ENCODE results near the gene LARGE1. TPM values are rescaled to one million over a fixed set of nuclear protein-coding genes. Genes with fewer than 3 reads are reported as not detected.

LARGE1 gene
- total and polyA plus RNA-seq, 2 of the 13 experiments (the other 11 are each of a cell fraction or from before 2014, with no cell fraction given) = 8.4 to 11.0 TPM

DNA sequence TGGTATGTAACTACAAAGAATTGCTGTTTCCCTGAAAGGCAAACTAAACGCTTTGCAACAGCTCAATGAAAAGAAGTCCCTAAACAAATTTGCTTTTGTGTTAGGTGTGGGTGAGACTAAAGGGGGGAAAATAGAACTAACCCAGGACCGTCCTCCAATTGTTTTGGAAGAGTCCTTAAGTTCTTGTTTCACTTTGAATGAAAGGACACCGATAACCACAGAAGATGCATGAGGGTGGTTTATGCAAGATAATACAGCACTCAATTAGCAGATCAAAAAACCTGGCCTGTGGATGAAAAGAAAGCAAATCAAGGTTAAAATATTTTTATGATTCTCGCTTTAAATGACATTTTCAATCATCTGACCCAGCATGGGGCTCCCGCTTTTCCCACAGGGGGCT is 557.6 kb downstream of the LARGE1 start:
- no peaks in the 10 kb centered on the region for H3K79me2 ChIP-seq (ENCODE audit: insufficient read depth, low read length)
- intact Hi-C loops (cut with micrococcal nuclease; ENCODE audit: unreplicated experiment) (no loop called here), in situ Hi-C loops (cut with HindIII; ENCODE audit: extremely low pct_ligation_motif_present, low pct_unique_long_range_greater_than_20kb) (no loop called here)
- ChIA-PET POLR2A (no interaction called here), CTCF (ENCODE audit: low intra/inter-chr PET ratio, low total read pairs) (no interaction called here)
- H3K4me1 ChIP-seq (ENCODE audit: insufficient read depth, low read length) = no peaks in the 10 kb centered on the region
- no peak overlapping the region for H3K4me2 ChIP-seq (ENCODE audit: low read depth, low read length)
- no peaks in the 10 kb centered on the region for H3K36me3 ChIP-seq (replicated peaks in 1 of 2; ENCODE audit: control insufficient read depth in 1 of 2, insufficient read depth in 2 of 2, low read length in 2 of 2)
- ATAC-seq (no peak), FAIRE-seq (no peak), DNase-seq (ENCODE audit: low spot score) (no peak)
- H3K9me3 ChIP-seq (ENCODE audit: low read length) = no peaks in the 10 kb centered on the region
- H4K20me1 ChIP-seq (ENCODE audit: insufficient read depth, low read length) = no peaks in the 10 kb centered on the region
- no peak overlapping the region for H3K4me3 ChIP-seq (replicated peaks in 1 of 3; ENCODE audit: insufficient read depth in 1 of 3, low read depth in 2 of 3, low read length in 3 of 3)
- TF ChIP-seq, protein P1, sequence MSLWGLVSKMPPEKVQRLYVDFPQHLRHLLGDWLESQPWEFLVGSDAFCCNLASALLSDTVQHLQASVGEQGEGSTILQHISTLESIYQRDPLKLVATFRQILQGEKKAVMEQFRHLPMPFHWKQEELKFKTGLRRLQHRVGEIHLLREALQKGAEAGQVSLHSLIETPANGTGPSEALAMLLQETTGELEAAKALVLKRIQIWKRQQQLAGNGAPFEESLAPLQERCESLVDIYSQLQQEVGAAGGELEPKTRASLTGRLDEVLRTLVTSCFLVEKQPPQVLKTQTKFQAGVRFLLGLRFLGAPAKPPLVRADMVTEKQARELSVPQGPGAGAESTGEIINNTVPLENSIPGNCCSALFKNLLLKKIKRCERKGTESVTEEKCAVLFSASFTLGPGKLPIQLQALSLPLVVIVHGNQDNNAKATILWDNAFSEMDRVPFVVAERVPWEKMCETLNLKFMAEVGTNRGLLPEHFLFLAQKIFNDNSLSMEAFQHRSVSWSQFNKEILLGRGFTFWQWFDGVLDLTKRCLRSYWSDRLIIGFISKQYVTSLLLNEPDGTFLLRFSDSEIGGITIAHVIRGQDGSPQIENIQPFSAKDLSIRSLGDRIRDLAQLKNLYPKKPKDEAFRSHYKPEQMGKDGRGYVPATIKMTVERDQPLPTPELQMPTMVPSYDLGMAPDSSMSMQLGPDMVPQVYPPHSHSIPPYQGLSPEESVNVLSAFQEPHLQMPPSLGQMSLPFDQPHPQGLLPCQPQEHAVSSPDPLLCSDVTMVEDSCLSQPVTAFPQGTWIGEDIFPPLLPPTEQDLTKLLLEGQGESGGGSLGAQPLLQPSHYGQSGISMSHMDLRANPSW (CRISPR knock-in tag; IDR thresholded peaks at IDR 0.05; ENCODE audit: borderline replicate concordance) = no peak
- no peak for TF ChIP-seq ZNF660 (CRISPR knock-in tag; IDR thresholded peaks at IDR 0.05; ENCODE audit: borderline replicate concordance, low read depth)
- TF ChIP-seq TP53 (CRISPR knock-in tag; conservative IDR thresholded peaks at IDR 0.05) = no peak
- TF ChIP-seq, protein P2, sequence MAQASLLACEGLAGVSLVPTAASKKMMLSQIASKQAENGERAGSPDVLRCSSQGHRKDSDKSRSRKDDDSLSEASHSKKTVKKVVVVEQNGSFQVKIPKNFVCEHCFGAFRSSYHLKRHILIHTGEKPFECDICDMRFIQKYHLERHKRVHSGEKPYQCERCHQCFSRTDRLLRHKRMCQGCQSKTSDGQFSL (CRISPR knock-in tag; IDR thresholded peaks at IDR 0.05) = no peak
- TF ChIP-seq ZFP82 (CRISPR knock-in tag; IDR thresholded peaks at IDR 0.05; ENCODE audit: borderline replicate concordance) = no peak
- no peak for TF ChIP-seq ZNF652 (CRISPR knock-in tag; IDR thresholded peaks at IDR 0.05; ENCODE audit: borderline replicate concordance, low read depth)
- TF ChIP-seq KLF6 (CRISPR knock-in tag; IDR thresholded peaks at IDR 0.05) = no peak
- TF ChIP-seq, protein P3, sequence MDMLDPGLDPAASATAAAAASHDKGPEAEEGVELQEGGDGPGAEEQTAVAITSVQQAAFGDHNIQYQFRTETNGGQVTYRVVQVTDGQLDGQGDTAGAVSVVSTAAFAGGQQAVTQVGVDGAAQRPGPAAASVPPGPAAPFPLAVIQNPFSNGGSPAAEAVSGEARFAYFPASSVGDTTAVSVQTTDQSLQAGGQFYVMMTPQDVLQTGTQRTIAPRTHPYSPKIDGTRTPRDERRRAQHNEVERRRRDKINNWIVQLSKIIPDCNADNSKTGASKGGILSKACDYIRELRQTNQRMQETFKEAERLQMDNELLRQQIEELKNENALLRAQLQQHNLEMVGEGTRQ (IDR thresholded peaks at IDR 0.05; ENCODE audit: low read depth, low read length) = no peak
- TF ChIP-seq, protein P3 (CRISPR knock-in tag; IDR thresholded peaks at IDR 0.05; ENCODE audit: borderline replicate concordance) = no peak
- TF ChIP-seq TCF12 (IDR thresholded peaks at IDR 0.05) = no peak
- no peak for TF ChIP-seq TCF12 (CRISPR knock-in tag; IDR thresholded peaks at IDR 0.05)
- TF ChIP-seq ZNF264 (CRISPR knock-in tag; IDR thresholded peaks at IDR 0.05) = no peak
- TF ChIP-seq BHLHE40 (IDR thresholded peaks at IDR 0.05; ENCODE audit: low read length) = no peak
- TF ChIP-seq, protein P4, sequence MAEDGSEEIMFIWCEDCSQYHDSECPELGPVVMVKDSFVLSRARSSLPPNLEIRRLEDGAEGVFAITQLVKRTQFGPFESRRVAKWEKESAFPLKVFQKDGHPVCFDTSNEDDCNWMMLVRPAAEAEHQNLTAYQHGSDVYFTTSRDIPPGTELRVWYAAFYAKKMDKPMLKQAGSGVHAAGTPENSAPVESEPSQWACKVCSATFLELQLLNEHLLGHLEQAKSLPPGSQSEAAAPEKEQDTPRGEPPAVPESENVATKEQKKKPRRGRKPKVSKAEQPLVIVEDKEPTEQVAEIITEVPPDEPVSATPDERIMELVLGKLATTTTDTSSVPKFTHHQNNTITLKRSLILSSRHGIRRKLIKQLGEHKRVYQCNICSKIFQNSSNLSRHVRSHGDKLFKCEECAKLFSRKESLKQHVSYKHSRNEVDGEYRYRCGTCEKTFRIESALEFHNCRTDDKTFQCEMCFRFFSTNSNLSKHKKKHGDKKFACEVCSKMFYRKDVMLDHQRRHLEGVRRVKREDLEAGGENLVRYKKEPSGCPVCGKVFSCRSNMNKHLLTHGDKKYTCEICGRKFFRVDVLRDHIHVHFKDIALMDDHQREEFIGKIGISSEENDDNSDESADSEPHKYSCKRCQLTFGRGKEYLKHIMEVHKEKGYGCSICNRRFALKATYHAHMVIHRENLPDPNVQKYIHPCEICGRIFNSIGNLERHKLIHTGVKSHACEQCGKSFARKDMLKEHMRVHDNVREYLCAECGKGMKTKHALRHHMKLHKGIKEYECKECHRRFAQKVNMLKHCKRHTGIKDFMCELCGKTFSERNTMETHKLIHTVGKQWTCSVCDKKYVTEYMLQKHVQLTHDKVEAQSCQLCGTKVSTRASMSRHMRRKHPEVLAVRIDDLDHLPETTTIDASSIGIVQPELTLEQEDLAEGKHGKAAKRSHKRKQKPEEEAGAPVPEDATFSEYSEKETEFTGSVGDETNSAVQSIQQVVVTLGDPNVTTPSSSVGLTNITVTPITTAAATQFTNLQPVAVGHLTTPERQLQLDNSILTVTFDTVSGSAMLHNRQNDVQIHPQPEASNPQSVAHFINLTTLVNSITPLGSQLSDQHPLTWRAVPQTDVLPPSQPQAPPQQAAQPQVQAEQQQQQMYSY (CRISPR knock-in tag; IDR thresholded peaks at IDR 0.05) = no peak
- TF ChIP-seq JUNB (CRISPR knock-in tag; IDR thresholded peaks at IDR 0.05; ENCODE audit: borderline replicate concordance) = no peak
- no peak for TF ChIP-seq NFIB (CRISPR knock-in tag; IDR thresholded peaks at IDR 0.05; ENCODE audit: borderline replicate concordance)
- no peak for TF ChIP-seq ZNF773 (CRISPR knock-in tag; IDR thresholded peaks at IDR 0.05; ENCODE audit: borderline replicate concordance)
- H3K27me3 ChIP-seq (ENCODE audit: control insufficient read depth in 1 of 2, insufficient read depth in 2 of 2, low read length in 2 of 2) = no peaks in the 10 kb centered on the region
- 92% methylated on average over 5 of the region's 5 CpGs for WGBS (ENCODE audit: low lambda C conversion rate)
- H3K9ac ChIP-seq (ENCODE audit: insufficient read depth, low read depth, low read length) = no peak overlapping the region
- no peak overlapping the region for H2AFZ ChIP-seq (ENCODE audit: low read length)
- BruUV-seq (replicated peaks) = no TSS peak
- H3K27ac ChIP-seq (ENCODE audit: extremely low read length, insufficient read depth, low read length) = no peak overlapping the region
